NT2/D1 (cell line): ENCODE data around the gene KCNK2.

ENCODE experiments used
- DNase-seq: peaks from one replicate; pipeline ENCODE4 v3.0.0-alpha.2; 2011; ENCODE audit warnings: low read depth, low spot score
- H3K27me3 ChIP-seq: 2 replicates; pipeline ENCODE4 v1.6.0; 2011; ENCODE audit warnings: mild to moderate bottlenecking; ENCODE audit not compliant: insufficient read length, insufficient read depth
- H3K36me3 ChIP-seq: 2 replicates; pipeline ENCODE4 v1.6.1; 2011; ENCODE audit warnings: mild to moderate bottlenecking, low read length, mixed read lengths; ENCODE audit not compliant: insufficient read depth, insufficient read length
- H3K4me1 ChIP-seq: 2 replicates; pipeline ENCODE4 v1.5.1; 2011; ENCODE audit not compliant: insufficient read depth, insufficient read length
- H3K4me3 ChIP-seq: 2 replicates; pipeline ENCODE4 v1.5.1; 2011; ENCODE audit warnings: low read depth; ENCODE audit not compliant: insufficient read length
- H3K9ac ChIP-seq: 2 replicates; pipeline ENCODE4 v1.6.0; 2011; ENCODE audit warnings: low read depth; ENCODE audit not compliant: insufficient read length
- H3K9me3 ChIP-seq: 2 replicates; pipeline ENCODE4 v1.5.1; 2011; ENCODE audit warnings: mild to moderate bottlenecking, low read length; ENCODE audit not compliant: insufficient read depth
- SUZ12 ChIP-seq: IDR thresholded peaks from 2 replicates; pipeline ENCODE4 v1.6.1; 2011; ENCODE audit not compliant: insufficient read length, insufficient read depth; ENCODE audit errors: extremely low read depth
- YY1 ChIP-seq: IDR thresholded peaks from 2 replicates; pipeline ENCODE4 v1.6.1; 2011; ENCODE audit not compliant: insufficient read length, insufficient read depth
- ZNF274 ChIP-seq: IDR thresholded peaks from 2 replicates; pipeline ENCODE4 v1.6.1; 2011; ENCODE audit warnings: mild to moderate bottlenecking, low read depth, low read length

Gene KCNK2

DNA sequence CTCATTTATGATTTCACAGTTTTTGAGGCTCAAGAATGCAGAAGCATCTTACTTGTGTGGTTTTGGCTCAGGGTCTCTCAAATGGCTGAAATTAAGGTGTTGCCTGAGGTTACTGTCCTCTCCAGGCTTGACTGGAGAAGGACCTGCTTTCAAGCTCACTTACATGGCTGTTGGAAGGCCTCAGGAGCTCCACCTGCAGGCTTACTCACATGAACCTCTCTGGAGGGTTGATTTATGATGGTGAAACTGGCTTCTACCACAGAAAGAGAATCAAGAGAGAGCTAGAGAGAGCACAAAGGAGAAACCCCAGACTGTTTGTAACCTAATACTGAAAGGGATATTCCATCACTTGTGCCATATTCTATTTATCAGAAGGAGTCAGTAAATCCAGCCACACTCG, 6.2 kb upstream of the KCNK2 start:
- Histone ChIP-seq H3K27me3 (peaks cover 23% of the 10 kb centered on the region), H3K4me3 (no peak overlapping the region), H3K4me1 (no peaks in the 10 kb centered on the region), H3K9me3 (no peaks in the 10 kb centered on the region), H3K9ac (no peak overlapping the region), H3K36me3 (no peaks in the 10 kb centered on the region)
- DNase-seq, result peak; percentile 55
- no peak for TF ChIP-seq ZNF274
- TF ChIP-seq SUZ12, result no peak
- no peak for TF ChIP-seq YY1

DNA sequence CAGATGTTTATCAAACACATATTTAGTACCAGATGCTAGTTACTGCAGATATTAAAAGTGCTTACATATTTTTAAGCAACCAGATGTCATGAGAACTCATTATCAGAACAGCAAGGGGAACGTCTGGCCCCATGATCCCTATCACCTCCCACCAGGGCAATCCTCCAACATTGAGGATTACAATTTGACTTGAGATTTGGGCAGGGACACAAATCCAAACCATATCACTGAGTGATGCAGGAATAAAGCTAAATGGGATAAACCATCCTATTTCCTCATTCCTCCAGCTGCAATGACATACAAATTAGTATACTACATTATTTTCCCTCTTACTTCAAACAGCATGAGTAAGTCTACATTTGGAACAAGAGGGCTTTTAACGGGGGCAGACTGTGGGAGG, 3.1 kb upstream of the KCNK2 start:
- TF ChIP-seq ZNF274 (no peak), SUZ12 (no peak), YY1 (no peak)
- Histone ChIP-seq H3K27me3 (peaks cover 52% of the 10 kb centered on the region), H3K9me3 (no peaks in the 10 kb centered on the region), H3K4me3 (no peak overlapping the region), H3K4me1 (no peaks in the 10 kb centered on the region), H3K9ac (no peak overlapping the region), H3K36me3 (no peaks in the 10 kb centered on the region)
- no peak for DNase-seq

DNA sequence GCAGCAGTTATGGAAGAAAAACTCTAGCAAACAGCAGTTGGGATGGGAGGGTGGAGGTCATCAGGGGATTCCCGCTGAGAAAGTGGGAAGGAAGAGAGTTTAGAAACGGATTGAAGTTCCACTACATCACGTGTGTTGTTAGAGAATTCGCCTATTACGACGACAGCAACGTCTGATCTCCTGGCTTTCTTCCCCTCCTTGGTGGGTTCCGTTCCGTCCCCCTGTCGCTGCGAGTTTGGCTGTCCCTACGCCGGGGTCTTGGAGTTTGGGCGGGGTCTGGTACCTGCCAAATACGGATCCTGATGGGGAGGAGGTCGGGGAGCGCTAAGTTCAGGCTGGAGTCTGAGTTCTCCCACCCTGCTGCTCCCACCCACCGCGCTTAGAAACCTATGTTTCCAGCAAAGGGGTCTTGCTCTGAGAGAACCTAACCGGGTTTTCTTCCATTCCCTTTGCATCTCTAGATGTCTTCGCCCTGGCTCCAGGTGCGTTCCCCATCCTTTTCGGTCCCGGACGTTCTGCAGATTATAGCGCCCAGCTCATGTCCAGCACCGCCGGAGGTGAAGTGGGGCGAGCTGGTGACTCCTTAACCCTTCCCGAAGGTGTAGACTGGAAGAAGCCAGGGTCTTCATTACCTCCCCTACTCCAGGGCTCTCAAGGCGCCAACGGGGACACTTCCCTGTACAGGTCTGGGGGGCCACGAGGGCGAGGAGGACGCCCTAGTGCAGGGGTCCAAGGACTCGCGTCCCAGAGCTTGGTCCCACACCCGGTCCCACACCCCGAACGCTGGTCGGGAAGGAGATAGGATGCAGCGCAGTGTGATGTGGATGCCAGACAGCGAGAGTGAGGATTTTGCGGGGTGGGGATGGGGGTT, 641 bp upstream of the KCNK2 start:
- no peaks in the 10 kb centered on the region for H3K4me1 ChIP-seq
- no peaks in the 10 kb centered on the region for H3K9me3 ChIP-seq
- H3K9ac ChIP-seq, result peak overlapping the region; percentile 76
- peak; percentile 6 for DNase-seq
- no peak for TF ChIP-seq YY1
- peak; percentile 33 for TF ChIP-seq SUZ12
- no peak for TF ChIP-seq ZNF274
- H3K27me3 ChIP-seq, result peaks cover 58% of the 10 kb centered on the region
- H3K4me3 ChIP-seq, result peak overlapping the region; percentile 57
- no peaks in the 10 kb centered on the region for H3K36me3 ChIP-seq

DNA sequence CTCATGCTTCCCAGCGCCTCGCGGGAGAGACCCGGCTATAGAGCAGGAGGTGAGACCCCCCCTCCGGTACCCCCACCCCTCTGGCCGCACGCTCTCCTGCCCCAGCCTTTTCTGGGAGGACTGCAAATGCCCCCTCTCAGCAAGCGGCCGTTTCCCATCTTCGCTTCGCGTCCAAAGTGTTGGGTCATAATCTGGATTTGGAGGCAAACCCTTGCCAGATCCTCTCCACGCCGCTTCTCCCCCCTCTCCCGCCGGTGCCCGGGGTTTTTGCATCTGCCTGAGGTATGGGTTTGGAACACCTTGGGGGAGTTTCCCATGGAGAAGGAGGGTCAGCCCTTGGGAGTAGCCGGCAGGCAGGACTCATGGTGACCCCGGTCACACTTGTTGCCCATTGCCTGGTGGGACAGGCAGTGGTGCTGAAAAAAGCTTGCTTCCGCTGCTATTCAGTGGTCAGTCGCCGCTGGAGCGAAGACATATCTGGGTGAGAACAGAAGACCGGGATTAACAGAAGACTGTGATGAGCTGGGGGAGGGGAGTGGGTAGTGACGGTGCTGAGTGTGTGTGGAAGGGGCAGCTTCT, 935 bp downstream of the KCNK2 start:
- DNase-seq, result no peak
- no peaks in the 10 kb centered on the region for H3K36me3 ChIP-seq
- peak overlapping the region; percentile 51 for H3K9ac ChIP-seq
- H3K9me3 ChIP-seq, result no peaks in the 10 kb centered on the region
- H3K27me3 ChIP-seq, result peaks cover 58% of the 10 kb centered on the region
- TF ChIP-seq SUZ12 (no peak), ZNF274 (no peak), YY1 (no peak)
- H3K4me1 ChIP-seq, result no peaks in the 10 kb centered on the region
- H3K4me3 ChIP-seq, result peak overlapping the region; percentile 57

DNA sequence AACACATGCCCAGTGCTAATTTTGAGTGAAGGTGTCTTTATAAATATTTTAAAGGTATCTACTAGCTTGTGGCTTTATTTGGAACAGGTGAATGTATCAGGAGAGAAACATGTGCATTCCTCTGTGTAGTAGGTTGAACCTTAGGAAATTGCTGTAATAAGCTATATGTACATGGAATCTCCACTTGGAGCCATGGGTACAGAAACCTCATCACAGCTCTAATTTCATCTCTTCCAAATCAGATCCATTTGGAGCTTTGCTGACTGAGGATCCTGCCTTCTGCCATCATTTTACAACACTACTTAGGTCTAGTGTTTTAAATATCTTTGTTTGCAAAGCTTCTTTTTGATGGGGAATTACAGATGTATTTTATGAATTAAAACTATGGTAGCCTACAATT, 2.1 kb downstream of the KCNK2 start:
- Histone ChIP-seq H3K9me3 (no peaks in the 10 kb centered on the region), H3K9ac (no peak overlapping the region), H3K4me1 (no peaks in the 10 kb centered on the region), H3K27me3 (peaks cover 52% of the 10 kb centered on the region), H3K36me3 (no peaks in the 10 kb centered on the region), H3K4me3 (no peak overlapping the region)
- DNase-seq, result no peak
- TF ChIP-seq ZNF274 (no peak), SUZ12 (no peak), YY1 (no peak)

DNA sequence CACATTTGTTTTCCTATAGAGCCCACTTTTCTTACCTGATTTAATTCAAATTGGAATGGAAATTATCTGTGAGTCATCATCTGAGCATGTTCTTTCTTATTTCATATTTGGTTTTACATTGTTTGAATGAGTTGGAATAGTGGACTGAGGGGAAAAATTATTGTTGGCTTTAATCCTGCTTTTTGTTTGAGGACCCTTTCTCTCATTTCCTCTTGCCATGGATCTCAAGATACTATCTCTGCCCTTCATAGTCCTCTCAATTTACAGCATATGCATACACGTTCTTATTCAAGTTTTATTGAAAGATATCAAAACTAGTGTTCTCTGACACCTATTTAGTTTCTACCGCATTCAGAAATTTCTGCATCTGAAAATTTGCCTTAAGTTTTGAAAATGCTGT, 5.1 kb downstream of the KCNK2 start:
- TF ChIP-seq ZNF274 (no peak), YY1 (no peak), SUZ12 (no peak)
- H3K27me3 ChIP-seq, result peaks cover 22% of the 10 kb centered on the region
- DNase-seq, result no peak
- H3K9ac ChIP-seq, result no peak overlapping the region
- no peaks in the 10 kb centered on the region for H3K4me1 ChIP-seq
- no peaks in the 10 kb centered on the region for H3K9me3 ChIP-seq
- no peak overlapping the region for H3K4me3 ChIP-seq
- H3K36me3 ChIP-seq, result no peaks in the 10 kb centered on the region

DNA sequence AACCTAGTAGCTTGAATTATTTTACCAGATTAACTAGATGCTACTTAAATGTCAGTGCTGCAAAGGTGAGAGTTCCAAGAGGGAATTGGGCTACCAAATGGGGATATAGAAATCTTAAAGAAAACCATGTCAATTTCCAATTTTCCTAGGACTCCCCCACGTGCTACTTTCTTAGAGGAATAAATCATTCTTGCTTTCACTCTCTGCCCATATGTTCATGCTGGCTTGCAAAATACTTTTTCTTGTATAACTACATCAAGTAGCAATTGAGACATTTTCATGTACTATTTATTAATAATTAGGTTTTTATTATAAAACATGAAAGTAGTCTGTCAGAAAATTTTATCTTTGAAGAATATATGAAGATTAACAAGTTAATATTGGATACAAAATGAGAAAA, 11.8 kb downstream of the KCNK2 start:
- no peaks in the 10 kb centered on the region for H3K4me1 ChIP-seq
- DNase-seq, result no peak
- no peak overlapping the region for H3K4me3 ChIP-seq
- H3K36me3 ChIP-seq, result no peaks in the 10 kb centered on the region
- no peak for TF ChIP-seq YY1
- TF ChIP-seq SUZ12, result no peak
- no peak for TF ChIP-seq ZNF274
- H3K27me3 ChIP-seq, result no peaks in the 10 kb centered on the region
- no peak overlapping the region for H3K9ac ChIP-seq
- no peaks in the 10 kb centered on the region for H3K9me3 ChIP-seq
